Measurements from ENCODE around the gene TUBGCP3.

TUBGCP3 gene

GRCh38 chr13:112446867-112447266 is 141.1 kb downstream of the TUBGCP3 start:
- TF ChIP-seq CTCF (IDR thresholded peaks at IDR 0.05; ENCODE audit: extremely low read depth, missing control alignments) = no peak
- no peak for DNase-seq (ENCODE audit: low spot score)

GRCh38 chr13:112446347-112446861 is 141.5 kb downstream of the TUBGCP3 start:
- TF ChIP-seq CTCF (IDR thresholded peaks at IDR 0.05; ENCODE audit: extremely low read depth, missing control alignments) = no peak

GRCh38 chr13:112445411-112446271 is 142.3 kb downstream of the TUBGCP3 start:
- no peak for TF ChIP-seq CTCF (IDR thresholded peaks at IDR 0.05; ENCODE audit: extremely low read depth, missing control alignments)
- no peak for DNase-seq (ENCODE audit: low spot score)

More at GRCh38 chr13:112446347-112446861, 141.5 kb downstream of the TUBGCP3 start:
- DNase-seq (ENCODE audit: low spot score) = no peak

GRCh38 chr13:112444416-112445399 is 143.2 kb downstream of the TUBGCP3 start:
- no peak for TF ChIP-seq CTCF (IDR thresholded peaks at IDR 0.05; ENCODE audit: extremely low read depth, missing control alignments)
- no peak for DNase-seq (ENCODE audit: low spot score)

- TF ChIP-seq CTCF (IDR thresholded peaks at IDR 0.05; ENCODE audit: extremely low read depth, missing control alignments) = peak; percentile 96
- DNase-seq (ENCODE audit: low spot score) = peak; percentile 86
Observed at GRCh38 chr13:112443995-112444311, 144.0 kb downstream of the TUBGCP3 start.

GRCh38 chr13:112443191-112443994 is 144.6 kb downstream of the TUBGCP3 start:
- peak; percentile 51 for TF ChIP-seq CTCF (IDR thresholded peaks at IDR 0.05; ENCODE audit: extremely low read depth, missing control alignments)

More at GRCh38 chr13:112443191-112443994, 144.6 kb downstream of the TUBGCP3 start:
- no peak for DNase-seq (ENCODE audit: low spot score)
